ENCODE measurements around the gene HIGD2A.

DNA sequence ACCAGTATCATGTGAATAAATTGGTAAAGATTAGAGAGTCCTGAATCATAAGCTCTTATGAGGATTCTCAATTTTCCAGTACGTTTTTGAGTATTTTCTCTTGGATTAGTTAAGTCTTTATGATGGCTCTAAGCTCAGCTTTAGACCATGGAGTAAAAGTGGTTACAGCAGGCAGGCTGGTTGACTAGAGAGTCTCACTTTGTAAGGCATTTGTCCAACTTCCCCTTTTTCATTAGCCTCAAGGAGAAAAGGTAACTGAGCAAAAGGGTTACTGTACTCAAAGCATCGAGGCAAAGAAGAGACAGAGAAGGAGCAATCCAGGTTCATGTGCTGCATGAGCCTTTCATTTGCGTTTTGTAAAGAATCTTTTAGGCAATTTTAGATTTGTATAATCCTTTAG is 8.7 kb upstream of the HIGD2A start:
- TF ChIP-seq, protein P1, sequence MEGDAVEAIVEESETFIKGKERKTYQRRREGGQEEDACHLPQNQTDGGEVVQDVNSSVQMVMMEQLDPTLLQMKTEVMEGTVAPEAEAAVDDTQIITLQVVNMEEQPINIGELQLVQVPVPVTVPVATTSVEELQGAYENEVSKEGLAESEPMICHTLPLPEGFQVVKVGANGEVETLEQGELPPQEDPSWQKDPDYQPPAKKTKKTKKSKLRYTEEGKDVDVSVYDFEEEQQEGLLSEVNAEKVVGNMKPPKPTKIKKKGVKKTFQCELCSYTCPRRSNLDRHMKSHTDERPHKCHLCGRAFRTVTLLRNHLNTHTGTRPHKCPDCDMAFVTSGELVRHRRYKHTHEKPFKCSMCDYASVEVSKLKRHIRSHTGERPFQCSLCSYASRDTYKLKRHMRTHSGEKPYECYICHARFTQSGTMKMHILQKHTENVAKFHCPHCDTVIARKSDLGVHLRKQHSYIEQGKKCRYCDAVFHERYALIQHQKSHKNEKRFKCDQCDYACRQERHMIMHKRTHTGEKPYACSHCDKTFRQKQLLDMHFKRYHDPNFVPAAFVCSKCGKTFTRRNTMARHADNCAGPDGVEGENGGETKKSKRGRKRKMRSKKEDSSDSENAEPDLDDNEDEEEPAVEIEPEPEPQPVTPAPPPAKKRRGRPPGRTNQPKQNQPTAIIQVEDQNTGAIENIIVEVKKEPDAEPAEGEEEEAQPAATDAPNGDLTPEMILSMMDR (IDR thresholded peaks at IDR 0.05; ENCODE audit: poor library complexity), result no peak
- no peak for TF ChIP-seq EZH2 (IDR thresholded peaks at IDR 0.05; ENCODE audit: borderline replicate concordance)

Measured in hepatocyte (in vitro differentiated cells).